Left renal cortex interstitium (tissue), 4 donors: ENCODE data around the gene FBXL22. TPM values are rescaled to one million over a fixed set of nuclear protein-coding genes. Genes with fewer than 3 reads are reported as not detected.
A peak's percentile ranks its signal among the peaks of the same experiment; 100 is the strongest.

Experiments
- DNase-seq, 4 donors: peaks; one replicate each; pipeline ENCODE4 v3.0.0-alpha.2; 2013; ENCODE audit warnings: low read depth in 4 of 4, low spot score in 2 of 4, missing footprints in 1 of 4
- polyA plus RNA-seq, 4 donors: library from polyadenylated mRNA; unstranded; fragments of 120-200 nt; gene quantifications; one replicate each; pipeline ENCODE4 v1.2.1, GENCODE V29; 2013; ENCODE audit not compliant: insufficient read length in 4 of 4

The FBXL22 gene
- 1 to 10 TPM; 1.4 to 2.0 (median 1.7) TPM for polyA plus RNA-seq

- DNase-seq = no peak
These were observed at the start of gene FBXL22 for GRCh38 chr15:63597038-63597790. FBXL22 (plus strand) TSS chr15:63597387; CDS start chr15:63597393, 6 bp downstream.

- no peak for DNase-seq
These were observed 45.8 kb upstream of the FBXL22 start for GRCh38 chr15:63551400-63551799.

- DNase-seq = peak in 1 of 4 donors; percentile 21
These were observed 43.8 kb upstream of the FBXL22 start for GRCh38 chr15:63553388-63553791.

GRCh38 chr15:63554337-63554927, 42.8 kb upstream of the FBXL22 start:
- DNase-seq = no peak

- no peak for DNase-seq
These were observed 41.7 kb upstream of the FBXL22 start for GRCh38 chr15:63555507-63555906.

- no peak for DNase-seq
These were observed 40.9 kb upstream of the FBXL22 start for GRCh38 chr15:63556246-63556645.

GRCh38 chr15:63556736-63557135, 40.5 kb upstream of the FBXL22 start:
- DNase-seq = no peak

- no peak for DNase-seq
These were observed 37.4 kb upstream of the FBXL22 start for GRCh38 chr15:63559753-63560152.

GRCh38 chr15:63560741-63561448, 36.3 kb upstream of the FBXL22 start:
- DNase-seq = no peak

- DNase-seq = no peak
These were observed 33.1 kb upstream of the FBXL22 start for GRCh38 chr15:63564093-63564492.

- DNase-seq = no peak
These were observed 31.5 kb upstream of the FBXL22 start for GRCh38 chr15:63565536-63566186.

GRCh38 chr15:63572749-63573464, 24.3 kb upstream of the FBXL22 start:
- DNase-seq = no peak

- DNase-seq = no peak
These were observed 23.7 kb upstream of the FBXL22 start for GRCh38 chr15:63573533-63573932.

- no peak for DNase-seq
These were observed 21.9 kb upstream of the FBXL22 start for GRCh38 chr15:63575312-63575711.

GRCh38 chr15:63576441-63576840, 20.7 kb upstream of the FBXL22 start:
- DNase-seq = no peak

GRCh38 chr15:63582179-63582578, 15.0 kb upstream of the FBXL22 start:
- DNase-seq = no peak

GRCh38 chr15:63582718-63583426, 14.3 kb upstream of the FBXL22 start:
- no peak for DNase-seq

- no peak for DNase-seq
These were observed 10.4 kb upstream of the FBXL22 start for GRCh38 chr15:63586790-63587189.

- DNase-seq = no peak
These were observed 9.7 kb upstream of the FBXL22 start for GRCh38 chr15:63587527-63587926.

GRCh38 chr15:63588826-63589225, 8.4 kb upstream of the FBXL22 start:
- DNase-seq = no peak
